Epidermal melanocyte (primary cell): Measurements from ENCODE around the gene PRKAR1B.
"Not testable (repeated sequence)": the region's sequence is repeated elsewhere in the genome, so short reads cannot be mapped to it uniquely, and the experiment has no call there.

Experiments
- DNase-seq: peaks from one replicate; pipeline ENCODE4 v3.0.0; 2011; ENCODE audit warnings: low spot score; ENCODE audit not compliant: insufficient read length

Gene PRKAR1B

DNA sequence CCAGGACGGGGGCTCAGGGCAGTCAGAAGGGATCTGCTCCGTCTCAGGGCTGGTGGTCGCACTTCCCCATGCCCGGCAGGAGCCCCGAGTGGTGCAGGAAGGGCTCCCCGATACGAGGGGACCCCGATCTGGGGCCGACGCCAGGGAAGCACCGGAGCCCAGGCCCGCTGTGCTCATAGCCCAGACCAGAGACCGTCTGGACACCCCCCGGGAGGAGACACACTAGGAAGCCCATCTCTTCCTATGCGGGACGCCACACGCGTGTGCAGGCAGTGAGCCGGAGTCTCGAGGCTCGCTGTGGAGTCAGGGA is 167.7 kb downstream of the PRKAR1B start:
- DNase-seq: no peak

- no peak for DNase-seq
Observed at GRCh38 chr7:557558-557881, 169.6 kb downstream of the PRKAR1B start.

GRCh38 chr7:556837-557557 is 170.1 kb downstream of the PRKAR1B start:
- no peak for DNase-seq

DNA sequence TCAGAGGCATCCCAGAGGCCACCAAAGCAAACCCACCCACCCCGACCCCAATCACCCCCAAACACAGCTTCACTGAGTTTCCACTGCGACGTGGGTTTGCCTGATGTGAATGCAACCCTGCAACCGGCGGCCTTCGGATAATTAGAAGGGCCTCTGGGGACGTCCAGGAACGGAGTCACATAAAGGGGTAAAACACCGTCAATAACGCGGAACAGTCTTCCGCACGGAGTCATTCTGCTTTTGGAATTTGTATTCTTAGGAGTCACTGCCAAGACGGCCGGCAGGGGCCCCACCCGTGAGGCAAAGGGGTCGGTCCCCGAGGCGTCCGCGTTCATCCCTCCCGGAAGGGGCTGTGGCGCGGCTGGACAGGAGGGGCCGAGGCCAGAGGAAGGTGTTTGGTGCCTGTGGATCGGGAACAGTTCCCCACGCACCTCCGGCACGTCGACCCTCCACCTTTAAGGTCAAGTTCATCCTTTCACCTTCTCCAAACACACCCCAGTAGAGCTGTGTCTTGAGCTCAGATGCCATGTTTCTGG is 170.7 kb downstream of the PRKAR1B start:
- DNase-seq: no peak

DNA sequence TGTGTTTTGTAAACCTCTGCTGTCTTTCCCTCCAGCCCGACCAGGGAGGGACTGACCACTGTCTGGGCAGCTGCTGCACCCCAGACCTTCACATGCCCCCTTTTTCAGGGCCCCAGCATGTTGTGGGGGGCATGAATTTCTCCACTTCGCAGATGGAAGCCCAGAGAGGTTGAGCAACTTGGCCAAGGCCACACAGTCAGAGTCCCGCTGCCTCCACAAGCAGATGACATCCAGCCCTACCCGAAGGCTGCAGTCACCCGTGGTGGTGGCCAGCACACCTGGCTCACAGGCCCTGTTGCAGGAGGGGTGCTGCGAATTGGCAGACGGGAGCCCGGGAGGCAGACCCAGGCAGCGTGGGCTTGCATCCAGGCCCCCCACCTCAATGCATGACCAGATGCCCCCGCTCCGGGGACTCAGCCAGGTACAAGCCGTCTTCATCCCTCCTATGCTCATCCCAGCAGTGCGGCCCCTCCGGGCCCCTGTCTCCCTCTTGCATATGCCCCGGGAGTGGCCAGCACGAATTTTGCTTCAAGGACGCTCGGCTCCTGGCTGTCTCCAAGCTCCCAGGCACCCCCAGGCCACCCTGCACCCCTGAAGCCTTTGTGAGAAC is 171.4 kb downstream of the PRKAR1B start:
- no peak for DNase-seq

DNA sequence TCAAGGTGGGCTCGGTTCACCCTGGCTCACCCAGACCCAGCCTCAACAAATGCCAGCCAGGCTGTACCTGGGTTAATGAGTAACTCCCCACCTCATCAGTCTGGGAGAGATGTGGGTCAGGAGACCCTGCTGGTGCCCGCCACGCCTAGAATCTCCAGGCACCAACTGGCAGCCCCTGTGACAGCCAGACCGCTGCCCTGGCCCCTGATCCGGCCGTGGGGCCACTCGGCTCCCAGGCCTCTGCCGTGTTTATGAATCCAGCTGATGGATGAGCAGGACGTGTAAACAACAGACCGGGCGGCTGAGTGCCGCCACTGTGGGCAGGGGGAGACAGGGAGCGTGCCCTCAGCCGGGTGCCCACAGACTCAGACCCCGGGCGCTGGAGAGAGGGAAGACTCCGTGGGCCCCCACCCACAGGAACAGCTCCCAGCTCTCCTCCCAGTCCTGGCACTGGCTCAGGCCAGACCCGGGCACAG is 173.4 kb downstream of the PRKAR1B start:
- DNase-seq: no peak

DNA sequence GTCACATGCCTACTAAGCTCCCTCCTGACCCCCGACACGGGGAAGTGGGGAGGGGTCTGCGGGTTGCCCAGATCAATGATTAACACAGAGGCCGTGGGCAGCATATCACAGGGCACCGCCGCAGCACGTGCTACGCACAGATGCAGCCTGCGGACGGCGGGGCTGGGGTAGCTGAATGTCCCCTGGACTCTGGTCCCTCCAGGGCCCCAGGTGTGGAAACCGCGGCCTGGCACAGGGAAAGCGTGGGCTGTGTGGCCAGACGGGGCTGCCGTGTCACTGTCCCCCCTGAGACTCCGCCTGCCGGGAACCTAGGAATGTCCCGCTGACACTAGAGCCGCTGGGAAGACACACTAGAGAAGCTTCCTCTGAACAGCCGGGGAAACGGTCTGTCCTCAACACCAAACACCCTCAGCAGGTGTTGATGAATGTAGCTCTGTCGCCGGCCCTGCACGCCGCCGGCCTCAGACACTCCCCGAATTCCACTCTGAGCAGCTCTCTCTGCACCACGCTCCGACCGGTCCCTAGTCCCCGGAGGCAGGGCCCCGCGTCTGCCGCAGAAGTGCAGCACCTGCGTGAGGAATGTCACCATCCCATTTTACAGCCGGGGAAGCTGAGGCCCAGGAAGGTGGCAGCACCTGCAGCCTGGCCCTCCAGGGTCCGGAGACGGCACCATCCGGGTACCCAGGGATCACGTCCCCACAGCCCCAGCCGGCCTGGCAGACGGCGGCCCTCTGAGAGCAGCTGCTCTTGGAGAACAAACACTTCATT is 174.0 kb downstream of the PRKAR1B start:
- no peak for DNase-seq

- not testable (repeated sequence) for DNase-seq
Observed at GRCh38 chr7:552151-552867, 174.8 kb downstream of the PRKAR1B start.

DNA sequence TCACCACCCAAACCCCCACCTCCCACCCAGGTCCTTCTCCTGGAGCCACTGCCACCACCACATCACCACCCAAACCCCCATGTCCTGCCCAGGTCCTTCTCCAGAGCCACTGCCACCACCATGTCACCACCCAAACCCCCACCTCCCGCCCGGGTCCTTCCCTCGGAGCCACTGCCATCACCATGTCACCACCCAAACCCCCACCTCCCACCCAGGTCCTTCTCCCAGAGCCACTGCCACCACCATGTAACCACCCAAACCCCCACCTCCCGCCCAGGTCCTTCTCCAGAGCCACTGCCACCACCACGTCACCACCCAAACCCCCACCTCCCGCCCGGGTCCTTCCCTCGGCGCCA is 175.5 kb downstream of the PRKAR1B start:
- DNase-seq: not testable (repeated sequence)

GRCh38 chr7:550881-551614 is 176.0 kb downstream of the PRKAR1B start:
- DNase-seq: no peak

GRCh38 chr7:549891-550625 is 177.0 kb downstream of the PRKAR1B start:
- DNase-seq: no peak

- no peak for DNase-seq
Observed at GRCh38 chr7:549066-549890, 177.8 kb downstream of the PRKAR1B start.

- DNase-seq: no peak
Observed at GRCh38 chr7:548401-548800, 178.7 kb downstream of the PRKAR1B start.

GRCh38 chr7:545470-545869 is 181.6 kb downstream of the PRKAR1B start:
- no peak for DNase-seq

DNA sequence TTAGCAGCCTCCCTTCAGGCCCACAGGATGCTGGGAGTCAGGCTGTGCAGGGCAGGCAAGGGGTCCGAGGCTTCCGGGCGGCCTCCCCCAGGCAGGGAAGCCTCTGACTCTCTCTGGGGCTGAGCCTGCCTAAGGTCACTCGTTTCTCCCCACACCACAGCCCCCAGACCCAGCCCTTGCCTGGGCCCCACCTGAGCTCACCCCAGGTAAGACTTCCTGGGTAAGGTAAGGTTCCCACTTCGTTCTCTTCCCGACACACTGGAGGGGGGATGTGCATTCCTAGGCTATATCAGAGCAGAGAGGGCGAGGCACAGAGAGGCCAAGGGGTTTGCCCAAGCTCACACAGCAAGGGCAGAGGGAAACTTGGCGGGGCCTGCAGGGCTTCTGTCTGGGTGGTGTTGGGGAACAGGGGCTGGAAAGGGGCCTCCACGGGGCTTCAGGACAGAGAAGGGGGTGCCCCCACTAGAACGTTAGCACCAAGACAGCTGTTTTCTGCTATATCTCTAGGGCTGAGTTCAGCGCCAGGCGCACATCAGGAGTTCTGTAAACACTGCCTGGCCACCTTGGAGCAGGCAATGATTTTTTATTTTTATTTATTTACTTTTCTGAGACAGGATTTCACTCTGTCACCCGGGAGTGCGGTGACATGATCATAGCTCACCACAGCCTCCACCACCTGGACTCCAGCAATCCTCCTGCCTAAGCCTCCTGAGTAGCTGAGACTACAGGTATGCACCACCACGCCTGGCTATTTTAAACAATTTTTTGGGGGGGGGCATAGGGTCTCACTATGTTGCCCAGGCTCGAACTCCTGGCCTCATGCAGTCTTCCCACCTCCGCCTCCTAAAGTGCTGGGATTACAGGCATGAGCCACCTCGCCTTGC is 182.5 kb downstream of the PRKAR1B start:
- no peak for DNase-seq

GRCh38 chr7:543501-544337 is 183.4 kb downstream of the PRKAR1B start:
- DNase-seq: no peak

- DNase-seq: peak; percentile 69
Observed at GRCh38 chr7:542713-543500, 184.2 kb downstream of the PRKAR1B start.
